ENCODE measurements around the gene SH3RF3.

- TF ChIP-seq CTCF (IDR thresholded peaks at IDR 0.05): no peak
- no peak for TF ChIP-seq POLR2AphosphoS5 (IDR thresholded peaks at IDR 0.05; ENCODE audit: insufficient read depth in 1 of 2, low read depth in 1 of 2)
- TF ChIP-seq POLR2A (IDR thresholded peaks at IDR 0.05): no peak
Observed at GRCh38 chr2:109391243-109391642, 262.2 kb downstream of the SH3RF3 start.

All from vagina (tissue), 2 donors.